HG03060 (cell line): ENCODE data around the gene SLC17A4.
"Not testable (repeated sequence)": the region's sequence is repeated elsewhere in the genome, so short reads cannot be mapped to it uniquely, and the experiment has no call there.

Experiments
- ATAC-seq: cut with Tn5 transposase; IDR thresholded peaks from one replicate; pipeline ENCODE4 v1.9.1; 2021; ENCODE audit warnings: low read depth, moderate number of reproducible peaks; ENCODE audit not compliant: unreplicated experiment

SLC17A4 gene

DNA sequence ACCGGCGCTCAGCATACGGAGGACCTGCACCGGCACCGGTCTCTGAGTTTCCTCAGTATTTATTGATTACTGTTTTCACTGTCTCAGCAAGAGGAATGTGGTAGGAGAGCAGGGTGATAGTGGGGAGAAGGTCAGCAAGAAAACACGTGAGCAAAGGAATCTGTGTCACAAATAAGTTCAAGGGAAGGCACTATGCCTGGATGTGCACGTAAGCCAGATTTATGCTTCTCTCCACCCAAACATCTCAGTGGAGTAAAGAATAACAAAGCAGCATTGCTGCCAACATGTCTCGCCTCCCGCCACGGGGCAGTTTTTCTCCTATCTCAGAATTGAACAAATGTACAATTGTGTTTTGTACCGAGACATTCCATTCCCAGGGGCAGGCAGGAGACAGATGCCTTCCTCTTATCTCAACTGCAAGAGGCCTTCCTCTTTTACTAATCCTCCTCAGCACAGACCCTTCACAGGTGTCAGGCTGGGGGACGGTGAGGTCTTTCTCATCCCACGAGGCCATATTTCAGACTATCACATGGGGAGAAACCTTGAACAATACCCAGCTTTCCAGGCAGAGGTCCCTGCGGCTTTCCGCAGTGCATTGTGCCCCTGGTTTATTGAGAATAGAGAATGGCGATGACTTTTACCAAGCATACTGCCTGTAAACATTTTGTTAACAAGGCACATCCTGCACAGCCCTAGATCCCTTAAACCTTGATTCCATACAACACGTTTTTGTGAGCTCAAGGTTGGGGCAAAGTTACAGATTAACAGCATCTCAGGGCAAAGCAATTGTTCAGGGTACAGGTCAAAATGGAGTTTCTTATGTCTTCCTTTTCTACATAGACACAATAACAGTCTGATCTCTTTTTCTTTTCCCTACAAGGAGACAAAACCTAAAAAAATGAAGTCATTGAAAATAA lies 5.7 kb upstream of the SLC17A4 start:
- not testable (repeated sequence) for ATAC-seq

- ATAC-seq = no peak
Measured at GRCh38 chr6:25749837-25750236, 4.7 kb upstream of the SLC17A4 start.

DNA sequence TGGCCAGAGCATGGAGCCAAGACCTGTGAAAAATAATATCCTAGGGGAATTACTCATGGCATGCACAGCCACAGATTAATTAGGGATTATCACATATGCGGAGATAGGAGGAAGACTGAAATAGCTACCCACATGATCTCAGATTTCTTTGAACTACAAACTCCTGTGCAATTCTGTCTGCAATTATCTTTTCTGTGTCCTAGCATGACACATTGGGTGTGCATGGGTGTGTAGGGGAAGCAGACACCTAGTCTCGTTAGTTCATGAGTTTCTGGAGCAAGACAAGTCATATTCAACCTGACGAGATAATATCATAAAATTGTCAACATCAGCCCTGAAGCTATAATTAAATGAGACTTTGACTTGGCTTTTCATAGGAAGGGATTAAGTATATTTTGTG lies 3.6 kb upstream of the SLC17A4 start:
- no peak for ATAC-seq

DNA sequence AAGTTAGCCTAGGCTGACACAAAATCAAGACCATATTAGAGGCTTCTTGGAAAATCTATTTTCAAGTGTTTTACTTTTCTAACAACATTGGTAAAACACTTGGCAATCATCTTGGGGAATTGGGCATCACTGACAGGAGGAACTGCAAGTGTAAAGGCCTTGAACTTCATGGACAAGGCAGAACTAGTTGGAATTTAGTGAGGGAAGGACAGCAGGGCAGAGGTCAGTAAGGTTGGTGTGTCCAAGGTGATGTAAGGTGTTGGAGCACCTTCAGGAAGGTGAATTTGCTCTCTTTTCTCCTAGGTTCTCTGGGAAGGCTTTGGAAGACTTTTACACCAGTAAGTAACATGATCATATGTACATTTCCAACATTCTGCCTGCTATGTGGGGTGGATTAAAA lies 1.5 kb upstream of the SLC17A4 start:
- ATAC-seq = no peak

DNA sequence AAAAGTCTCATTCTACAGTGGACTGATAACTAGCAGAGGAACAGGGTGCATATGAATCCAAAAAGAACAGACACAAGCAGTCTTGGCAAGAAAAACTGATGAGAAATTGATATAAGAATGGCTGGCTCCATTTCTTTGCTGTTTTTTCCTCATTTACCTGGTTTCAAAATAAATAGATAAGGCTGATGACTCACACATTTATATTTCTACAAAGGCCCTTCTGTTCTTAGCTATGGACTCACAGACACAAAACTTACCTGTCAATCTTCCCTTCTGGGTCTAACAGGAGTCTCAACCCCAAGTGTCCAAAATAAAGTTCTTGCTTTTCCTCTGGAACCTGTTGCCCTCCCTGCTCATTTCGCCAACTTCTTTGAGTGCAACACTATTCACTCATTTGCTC lies 941 bp downstream of the SLC17A4 start:
- ATAC-seq = no peak

DNA sequence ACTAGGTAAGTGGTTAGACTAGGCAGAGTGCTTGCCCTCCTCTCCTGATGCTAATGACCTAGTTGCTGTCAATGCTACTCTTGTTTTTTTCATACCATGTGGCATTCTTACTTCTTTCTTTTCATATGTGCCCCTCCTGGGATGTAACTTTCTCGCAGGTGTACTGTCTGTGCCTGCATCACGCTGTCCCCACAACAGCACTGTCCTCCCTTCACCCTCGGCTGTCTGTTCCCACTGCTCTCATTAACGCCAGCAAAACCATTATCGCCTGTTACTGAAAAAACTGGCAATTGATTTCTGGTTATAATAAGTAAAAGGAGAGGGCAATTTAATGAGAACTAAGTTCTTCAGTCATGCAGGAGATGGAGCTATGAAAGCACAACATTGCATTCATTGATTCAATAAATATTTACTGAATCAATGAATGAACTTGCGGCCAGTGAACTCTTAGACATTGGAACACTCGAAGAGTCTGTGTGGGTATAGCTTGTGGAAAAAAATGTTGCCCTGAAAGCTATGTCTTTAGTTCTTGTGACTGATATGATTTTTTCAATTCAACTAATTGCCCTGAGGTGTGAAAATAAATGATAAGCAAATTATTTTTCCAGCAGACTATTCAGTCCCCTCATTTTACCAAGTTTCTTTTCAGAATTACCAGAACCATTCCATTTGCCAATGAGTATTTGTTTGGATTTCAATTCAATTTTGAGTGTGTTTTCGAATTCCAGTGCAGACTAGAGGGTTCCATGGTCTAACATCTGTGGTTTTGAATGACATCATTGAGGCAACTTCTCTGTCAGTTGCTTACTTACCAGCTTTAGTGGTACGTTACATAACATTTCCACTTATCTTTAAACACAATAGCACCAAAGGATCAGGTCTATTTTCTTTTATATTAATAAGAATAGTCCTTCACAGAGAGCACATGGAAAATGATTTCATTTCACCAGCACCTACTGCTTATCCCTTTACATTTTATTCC lies 2.1 kb downstream of the SLC17A4 start:
- no peak for ATAC-seq

- ATAC-seq = no peak
Measured at GRCh38 chr6:25757936-25758642, 3.5 kb downstream of the SLC17A4 start.

DNA sequence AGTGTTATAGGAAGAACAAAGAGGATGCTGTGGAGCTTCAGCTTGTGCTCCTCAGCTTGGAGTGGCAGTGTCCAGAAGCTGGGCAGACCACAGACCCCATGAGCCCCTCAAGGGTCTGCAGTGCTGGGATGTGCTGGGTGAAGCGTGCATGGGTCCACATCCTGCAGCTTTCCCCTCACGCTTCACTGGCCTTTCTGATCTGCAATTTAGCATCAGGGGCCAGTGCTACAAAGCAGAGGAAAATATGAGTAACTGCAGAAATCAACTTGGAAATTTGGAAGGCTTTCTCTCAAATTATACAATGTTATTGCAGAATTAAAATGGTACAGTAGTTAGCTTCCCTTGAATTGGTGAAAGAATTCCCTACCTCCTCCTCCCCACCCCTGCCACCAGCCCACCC lies 10.1 kb downstream of the SLC17A4 start:
- ATAC-seq = no peak

DNA sequence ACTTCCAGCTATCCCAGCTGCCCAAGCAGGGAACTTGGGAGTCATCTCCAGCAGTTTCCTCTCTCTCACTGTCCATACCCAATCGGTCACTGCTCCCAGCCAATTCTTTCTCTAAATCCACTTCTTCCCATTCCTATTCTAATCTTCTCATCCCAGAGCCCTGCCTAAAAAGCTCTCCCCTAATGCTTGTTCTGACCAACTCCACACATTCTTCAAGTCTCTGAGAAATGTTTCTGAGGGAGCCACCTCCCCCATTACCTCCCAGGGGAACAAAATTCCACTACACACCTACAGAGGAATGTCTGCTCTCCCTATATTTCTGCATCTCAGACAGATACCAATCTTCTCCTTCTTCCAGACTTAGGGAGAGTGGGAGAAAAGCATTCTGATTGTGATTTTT lies 14.0 kb downstream of the SLC17A4 start:
- ATAC-seq = no peak

- ATAC-seq = no peak
Measured at GRCh38 chr6:25769983-25770382, 15.4 kb downstream of the SLC17A4 start.

DNA sequence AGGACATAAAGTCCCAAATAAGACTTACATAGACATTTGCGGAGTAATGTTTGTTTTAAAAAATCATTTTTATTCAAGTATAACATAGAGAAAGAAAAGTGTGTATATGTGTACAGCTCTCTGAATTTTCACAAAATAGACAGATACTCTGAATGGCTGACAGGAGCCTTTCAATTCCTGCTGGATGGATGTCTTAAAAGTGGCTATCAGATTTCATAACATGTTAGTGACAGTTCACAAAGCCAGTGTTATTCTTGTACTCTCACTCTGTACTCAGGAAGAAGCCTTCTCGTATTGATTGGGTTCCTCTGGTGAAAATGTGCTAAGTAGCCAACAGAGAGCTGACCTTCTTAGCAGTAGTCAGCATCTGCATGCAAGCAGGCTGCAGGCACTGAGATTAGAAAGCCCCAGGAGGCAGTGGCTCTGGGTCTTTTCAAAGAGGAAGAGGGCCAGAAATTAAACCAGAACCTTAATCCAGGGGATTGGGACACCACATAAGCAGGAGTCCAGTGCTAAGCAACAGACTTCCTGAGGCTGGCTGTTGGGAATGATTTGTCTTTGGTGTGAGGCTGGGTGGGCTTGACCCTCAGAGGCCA lies 19.7 kb downstream of the SLC17A4 start:
- no peak for ATAC-seq

GRCh38 chr6:25777031-25777430 lies 22.5 kb downstream of the SLC17A4 start:
- ATAC-seq = no peak

DNA sequence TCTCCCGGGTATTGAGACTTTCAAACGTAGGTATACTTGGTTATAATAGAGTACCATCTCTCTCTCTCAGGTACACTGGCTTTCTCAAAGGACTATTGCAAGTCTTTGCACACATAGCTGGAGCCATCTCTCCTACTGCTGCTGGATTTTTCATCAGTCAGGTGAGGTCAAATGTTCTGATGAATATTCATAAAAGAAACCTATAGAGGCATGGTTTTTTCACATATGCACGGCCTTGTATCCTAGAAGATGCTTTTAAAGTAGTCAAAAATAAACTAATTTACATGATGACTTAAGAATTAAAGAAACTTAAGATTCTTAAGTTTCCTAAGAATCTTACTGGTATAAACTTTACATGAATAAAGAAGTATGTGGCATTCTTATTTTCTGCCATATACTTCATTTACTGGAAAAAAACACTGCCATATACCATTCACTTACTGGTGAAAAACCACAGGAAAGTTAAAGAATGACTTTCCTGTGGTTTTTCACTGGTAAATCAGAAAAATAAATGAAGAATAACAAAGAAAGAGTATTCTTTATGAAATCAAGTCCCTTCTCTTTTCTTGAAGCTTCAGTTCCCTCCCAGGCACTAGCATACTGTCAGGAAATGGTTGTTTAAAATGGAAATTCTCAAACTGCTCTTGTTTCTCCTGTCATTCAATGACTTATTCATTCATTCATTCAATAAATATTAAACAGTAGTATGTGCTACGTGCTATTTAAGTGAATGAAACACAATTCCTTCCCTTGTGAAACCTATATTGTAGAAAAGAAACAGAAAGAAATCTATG lies 23.5 kb downstream of the SLC17A4 start:
- no peak for ATAC-seq

- no peak for ATAC-seq
Measured at GRCh38 chr6:25781134-25781533, 26.6 kb downstream of the SLC17A4 start.

- ATAC-seq = no peak
Measured at GRCh38 chr6:25787428-25787827, 32.9 kb downstream of the SLC17A4 start.

GRCh38 chr6:25788305-25788922 lies 33.9 kb downstream of the SLC17A4 start:
- no peak for ATAC-seq

DNA sequence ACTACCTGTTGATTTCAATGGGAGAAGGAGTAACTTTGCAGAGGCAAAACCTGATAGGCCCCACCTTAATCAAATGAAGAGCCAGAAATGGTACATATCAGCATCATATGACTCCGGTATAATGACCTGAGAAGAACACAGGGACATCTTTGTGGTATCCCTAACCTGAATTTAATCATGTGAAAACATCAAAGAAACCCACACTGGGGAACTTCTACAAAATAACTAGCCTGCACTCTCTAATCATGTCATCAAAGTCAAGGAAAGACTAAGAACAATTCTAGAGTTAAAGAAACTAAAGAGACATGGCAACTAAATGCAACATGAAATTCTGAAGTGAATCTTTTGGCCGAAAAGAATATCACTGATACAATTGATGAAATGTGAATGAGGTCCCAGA lies 34.9 kb downstream of the SLC17A4 start:
- no peak for ATAC-seq

- ATAC-seq = no peak
Measured at GRCh38 chr6:25792016-25792415, 37.5 kb downstream of the SLC17A4 start.

DNA sequence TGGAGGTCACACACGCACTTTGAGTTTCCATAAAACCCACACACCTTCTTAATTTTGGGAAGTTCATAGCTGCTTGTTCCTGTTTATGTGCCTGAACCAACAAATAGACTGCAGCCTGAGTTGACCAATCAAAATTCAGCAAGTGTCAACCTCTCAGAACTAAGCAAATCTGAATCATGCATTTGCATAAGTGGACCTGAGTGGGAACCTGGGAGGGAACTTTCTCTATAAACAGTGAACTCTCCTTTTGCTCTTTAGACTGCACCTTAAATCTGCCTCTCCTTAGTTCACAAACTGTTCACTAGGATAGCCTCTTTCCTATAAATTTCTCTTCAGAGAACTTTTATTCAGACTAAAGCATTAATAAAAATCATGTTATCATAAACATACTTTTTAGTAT lies 39.4 kb downstream of the SLC17A4 start:
- no peak for ATAC-seq
